K562 (cell line): ENCODE data around the gene NUBPL. TPM values are rescaled to one million over a fixed set of nuclear protein-coding genes. Genes with fewer than 3 reads are reported as not detected.

ENCODE experiments used
- ATAC-seq: fragments of 200-7000 bp; cut with Tn5 transposase; 3 replicates; pipeline ENCODE4 v1.9.1; 2020; ENCODE audit warnings: moderate library complexity
- BruUV-seq: library from RNA; stranded (reverse); fragments of 400-500 nt; replicated peaks from 2 replicates; lab custom pipeline; 2021; lab: Mats Ljungman, UMichigan
- CTCF ChIA-PET: fragments of 300-600 bp; formaldehyde crosslinking; extraction: SDS; loops from one replicate; lab custom pipeline; 2021; ENCODE audit warnings: low intra/inter-chr PET ratio; lab: Yijun Ruan, JAX
- POLR2A ChIA-PET: fragments of 300-600, 350-650 bp; sonication (Branson Sonifier 250); formaldehyde crosslinking; extraction: SDS; loops from one replicate; lab custom pipeline; 2021; ENCODE audit warnings: antibody characterized with exemption, inconsistent platforms; lab: Yijun Ruan, JAX
- DNase-seq, 4 experiments: peaks; one replicate each; pipeline versions ENCODE4 v3.0.0 to v3.0.0-alpha.2; 2011 to 2018; ENCODE audit warnings: low spot score in 3 of 4, mixed read lengths in 3 of 4; ENCODE audit errors: extremely low read depth in 1 of 4
- FAIRE-seq: peaks from 2 replicates; lab custom pipeline; 2011; peaks lifted over from hg19 to GRCh38; lab: Jason Lieb, UNC
- H2AFZ ChIP-seq: 2 replicates; pipeline ENCODE4 v1.6.0; 2011; ENCODE audit warnings: low read depth, low read length, control low read depth, inconsistent platforms
- H3K27ac ChIP-seq: fragments of 200-600 bp; 3 replicates; pipeline ENCODE4 v1.8.0; 2011; ENCODE audit warnings: low read depth, mild to moderate bottlenecking, control low read depth, inconsistent platforms, low read length, moderate library complexity, mixed read lengths; ENCODE audit errors: extremely low read depth
- H3K27me3 ChIP-seq, 2 experiments: fragments of 300-600 bp in 1 of 2; 2 replicates in 1 of 2; 3 replicates in 1 of 2; pipeline versions ENCODE4 v1.6.0 to v1.8.0; 2011; ENCODE audit warnings: inconsistent platforms in 2 of 2, low read length in 2 of 2, mild to moderate bottlenecking in 1 of 2, mixed read lengths in 1 of 2, moderate library complexity in 1 of 2; ENCODE audit not compliant: control insufficient read depth in 2 of 2, insufficient read depth in 2 of 2
- H3K36me3 ChIP-seq: fragments of 300-600 bp; 3 replicates; pipeline ENCODE4 v1.8.0; 2011; ENCODE audit warnings: mild to moderate bottlenecking, low read length, inconsistent platforms; ENCODE audit not compliant: control insufficient read depth, insufficient read depth
- H3K4me1 ChIP-seq, 2 experiments: fragments of 200-600 bp in 1 of 2; replicated peaks in 1 of 2; 2 replicates in 1 of 2; 3 replicates in 1 of 2; pipeline versions ENCODE4 v1.5.1 to v1.8.0; 2011; ENCODE audit warnings: inconsistent platforms in 2 of 2, low read length in 2 of 2, mild to moderate bottlenecking in 1 of 2, mixed read lengths in 1 of 2, moderate library complexity in 1 of 2; ENCODE audit not compliant: control insufficient read depth in 2 of 2, insufficient read depth in 2 of 2
- H3K4me2 ChIP-seq: 2 replicates; pipeline ENCODE4 v1.6.1; 2011; ENCODE audit warnings: low read length, control low read depth, inconsistent platforms, mixed read lengths; ENCODE audit not compliant: insufficient read depth
- H3K4me3 ChIP-seq: fragments of 200-600 bp; sonication (generic), shearing (Covaris generic); 2 replicates; pipeline ENCODE4 v1.5.1; 2016; ENCODE audit warnings: control low read depth, inconsistent platforms
- H3K79me2 ChIP-seq: fragments of 200-600 bp; 3 replicates; pipeline ENCODE4 v1.8.0; 2011; ENCODE audit warnings: low read length, inconsistent platforms; ENCODE audit not compliant: control insufficient read depth, insufficient read depth
- H3K9ac ChIP-seq, 2 experiments: 2 replicates each; pipeline versions ENCODE4 v1.6.0 to v1.6.1; 2011; ENCODE audit warnings: low read depth in 2 of 2, low read length in 2 of 2, control low read depth in 1 of 2, inconsistent platforms in 1 of 2, mild to moderate bottlenecking in 1 of 2, mixed read lengths in 1 of 2; ENCODE audit not compliant: insufficient read depth in 1 of 2
- H3K9me1 ChIP-seq: one replicate; pipeline ENCODE4 v1.6.0; 2011; ENCODE audit warnings: inconsistent platforms, mild to moderate bottlenecking, low read length, moderate library complexity; ENCODE audit not compliant: control insufficient read depth, insufficient read depth
- H3K9me3 ChIP-seq: replicated peaks from 2 replicates; pipeline ENCODE4 v1.5.1; 2011; ENCODE audit warnings: low read depth, low read length, inconsistent platforms; ENCODE audit not compliant: control insufficient read depth, insufficient read depth
- H4K20me1 ChIP-seq: replicated peaks from 2 replicates; pipeline ENCODE4 v1.6.1; 2011; ENCODE audit warnings: low read length, inconsistent platforms, mixed read lengths; ENCODE audit not compliant: control insufficient read depth, insufficient read depth
- BDP1 ChIP-seq: IDR thresholded peaks from 3 replicates; pipeline ENCODE4 v1.6.1; 2011; ENCODE audit not compliant: insufficient read length, insufficient read depth
- EGR1 ChIP-seq: fragments of 450-650 bp; conservative IDR thresholded peaks from 2 replicates; pipeline ENCODE4 v1.6.1; 2017; ENCODE audit warnings: mild to moderate bottlenecking
- ESRRA ChIP-seq: fragments of 450-650 bp; IDR thresholded peaks from 2 replicates; pipeline ENCODE4 v1.6.1; 2014; ENCODE audit warnings: low read depth, mild to moderate bottlenecking, moderate library complexity, borderline replicate concordance
- HEY1 ChIP-seq: fragments of 250-450 bp; sonication (Bioruptor Pico); IDR thresholded peaks from 2 replicates; pipeline ENCODE4 v1.5.0; 2020; ENCODE audit warnings: mild to moderate bottlenecking, moderate library complexity, borderline replicate concordance
- JUN ChIP-seq, 2 experiments: sonication (generic) in 1 of 2; formaldehyde crosslinking in 1 of 2; IDR thresholded peaks; 2 replicates each; pipeline versions ENCODE4 v1.6.1 to v1.8.0; 2012 to 2022; ENCODE audit warnings: borderline replicate concordance in 2 of 2, mild to moderate bottlenecking in 2 of 2, improper control_type of control experiment in 1 of 2, low read depth in 1 of 2, low read length in 1 of 2, missing genetic modification reagents in 1 of 2
- LEF1 ChIP-seq: fragments of 450-650 bp; IDR thresholded peaks from 2 replicates; pipeline ENCODE4 v1.6.1; 2016; ENCODE audit warnings: mild to moderate bottlenecking
- NFIC ChIP-seq: fragments of 450-650 bp; IDR thresholded peaks from 2 replicates; pipeline ENCODE4 v1.6.1; 2017; ENCODE audit warnings: mild to moderate bottlenecking, inconsistent platforms
- NFIX ChIP-seq: fragments of 250-450 bp; sonication (Bioruptor Pico); IDR thresholded peaks from 2 replicates; pipeline ENCODE4 v1.4.0; 2020; ENCODE audit warnings: low read depth, mild to moderate bottlenecking, moderate library complexity
- NFYB ChIP-seq: IDR thresholded peaks from 2 replicates; pipeline ENCODE4 v1.6.1; 2011; ENCODE audit warnings: mild to moderate bottlenecking, moderate library complexity; ENCODE audit not compliant: insufficient read length; ENCODE audit errors: extremely low read depth
- PCBP1 ChIP-seq: fragments of 200-400 bp; formaldehyde crosslinking; IDR thresholded peaks from 2 replicates; pipeline ENCODE4 v1.6.1; 2018; ENCODE audit warnings: mild to moderate bottlenecking, low read depth, low read length; ENCODE audit not compliant: poor library complexity, severe bottlenecking
- PRDM10 ChIP-seq: fragments of 450-650 bp; IDR thresholded peaks from 2 replicates; pipeline ENCODE4 v1.6.1; 2018; ENCODE audit not compliant: partially characterized antibody
- RUNX1 ChIP-seq: sonication (generic); IDR thresholded peaks from 2 replicates; pipeline ENCODE4 v1.6.1; 2016; ENCODE audit warnings: antibody characterized with exemption, low read depth
- SRSF1 ChIP-seq: fragments of 200-400 bp; formaldehyde crosslinking; IDR thresholded peaks from 2 replicates; pipeline ENCODE4 v1.6.1; 2017; ENCODE audit warnings: mild to moderate bottlenecking, low read depth, low read length, moderate library complexity
- ZNF316 ChIP-seq: fragments of 450-650 bp; IDR thresholded peaks from 2 replicates; pipeline ENCODE4 v1.6.1; 2016
- ZNF583 ChIP-seq: fragments of 250-450 bp; sonication (Bioruptor Pico); IDR thresholded peaks from 2 replicates; pipeline ENCODE4 v1.4.0; 2020
- WGBS: fragments of 100-300 bp; shearing (Covaris generic); methylation state at CpG from one replicate; pipeline ENCODE4 v1.1.6; 2016; ENCODE audit warnings: low coverage, mixed read lengths; ENCODE audit not compliant: insufficient coverage; ENCODE audit errors: missing lambda C conversion rate; 5-methylcytosine and 5-hydroxymethylcytosine counted together
- in situ Hi-C: fragments of 300-500 bp; cut with MboI; formaldehyde crosslinking; loops from 4 replicates; pipeline ENCODE4 v1.15.0; 2018; ENCODE audit warnings: inconsistent platforms, mixed read lengths
- intact Hi-C: fragments of 100-400 bp; cut with micrococcal nuclease; formaldehyde crosslinking; loops from 2 replicates; pipeline ENCODE4 v1.14.2; 2022
- polyA plus RNA-seq, 8 experiments: library from polyadenylated mRNA; depleted of rRNA in 4 of 8; stranded (reverse) in 5 of 8; unstranded in 3 of 8; fragments of >200 nt; fragmentation: Nextera tagmentation in 2 of 8; fragmentation: Illumina TruSeq in 1 of 8; extraction: Ambion mirVana in 2 of 8; extraction: Trizol in 1 of 8; gene quantifications; 2 replicates each; pipeline versions ENCODE4 v1.2.1 to v1.2.3, GENCODE V29; 2011 to 2014; ENCODE audit warnings: inconsistent platforms in 1 of 8, missing spikeins in 1 of 8
- total RNA-seq, 7 experiments: library from RNA; depleted of rRNA in 6 of 7; stranded (reverse); fragments of >200 nt in 6 of 7; fragmentation: Illumina TruSeq in 2 of 7; extraction: Trizol in 2 of 7; gene quantifications; 2 replicates each; pipeline versions ENCODE4 v1.2.1 to v1.2.3, GENCODE V29; 2011 to 2021; ENCODE audit warnings: low replicate concordance in 1 of 7

The NUBPL gene
- total and polyA plus RNA-seq, 9 of the 15 experiments (the other 6 are each of a cell fraction or from before 2014, with no cell fraction given): 3.2 to 8.7 (median 6.1) TPM

GRCh38 chr14:31758941-31759340, 197.7 kb downstream of the NUBPL start:
- Histone ChIP-seq H3K79me2 (no peaks in the 10 kb centered on the region), H3K9ac (no peak overlapping the region), H3K9me3 (no peaks in the 10 kb centered on the region), H4K20me1 (no peaks in the 10 kb centered on the region), H3K4me2 (no peak overlapping the region), H2AFZ (no peak overlapping the region), H3K9me1 (no peaks in the 10 kb centered on the region), H3K4me1 (no peaks in the 10 kb centered on the region), H3K27ac (no peak overlapping the region), H3K27me3 (no peaks in the 10 kb centered on the region), H3K36me3 (no peaks in the 10 kb centered on the region), H3K4me3 (no peak overlapping the region)
- ChIA-PET CTCF (no interaction called here), POLR2A (no interaction called here)
- no peak for FAIRE-seq
- no peak for ATAC-seq
- BruUV-seq: no TSS peak
- intact Hi-C loops: no loop called here
- WGBS: 16% methylated on average over 3 of the region's 3 CpGs
- DNase-seq: no peak
- TF ChIP-seq NFIC (peak; percentile 96), NFIX (CRISPR knock-in tag) (peak; percentile 90), ESRRA (no peak)
- in situ Hi-C loops: no loop called here

- no peaks in the 10 kb centered on the region for H4K20me1 ChIP-seq
- H3K27ac ChIP-seq: no peak overlapping the region
- no peak for DNase-seq
- 3% methylated on average over 3 of the region's 3 CpGs for WGBS
- no peak for ATAC-seq
- H3K4me3 ChIP-seq: no peak overlapping the region
- no peak for FAIRE-seq
- H2AFZ ChIP-seq: no peak overlapping the region
- no peaks in the 10 kb centered on the region for H3K27me3 ChIP-seq
- no peaks in the 10 kb centered on the region for H3K36me3 ChIP-seq
- no peaks in the 10 kb centered on the region for H3K9me1 ChIP-seq
- H3K9me3 ChIP-seq: no peaks in the 10 kb centered on the region
- in situ Hi-C loops: no loop called here
- POLR2A ChIA-PET: no interaction called here
- H3K4me2 ChIP-seq: no peak overlapping the region
- intact Hi-C loops: no loop called here
- BruUV-seq: no TSS peak
- no peak overlapping the region for H3K9ac ChIP-seq
- CTCF ChIA-PET: no interaction called here
- H3K79me2 ChIP-seq: no peaks in the 10 kb centered on the region
- H3K4me1 ChIP-seq: no peaks in the 10 kb centered on the region
- TF ChIP-seq SRSF1 (no peak), EGR1 (no peak), PCBP1 (no peak), ZNF316 (no peak), BDP1 (no peak), JUN (IDR thresholded peaks at IDR 0.05; ENCODE audit: borderline replicate concordance, low read depth, low read length) (no peak), JUN (CRISPR knock-in tag; IDR thresholded peaks at IDR 0.05; ENCODE audit: borderline replicate concordance) (no peak), ZNF583 (CRISPR knock-in tag) (no peak), NFYB (no peak), PRDM10 (no peak), RUNX1 (no peak), LEF1 (no peak), HEY1 (CRISPR knock-in tag) (no peak)
Observed at GRCh38 chr14:31760277-31760676, 199.1 kb downstream of the NUBPL start.
